Fibroblast of lung (primary cell): ENCODE data around the gene SH3PXD2A. TPM values are rescaled to one million over a fixed set of nuclear protein-coding genes. Genes with fewer than 3 reads are reported as not detected.

Experiments
- DNase-seq, 2 donors: peaks; one replicate each; pipeline versions ENCODE4 v3.0.0 to v3.0.0-alpha.2; 2010; ENCODE audit warnings: low read depth in 2 of 2
- H2AFZ ChIP-seq: 2 replicates; pipeline ENCODE4 v1.5.1; 2012; ENCODE audit warnings: low read length, control low read depth, inconsistent platforms
- H3K27ac ChIP-seq: 2 replicates; pipeline ENCODE4 v1.5.1; 2011; ENCODE audit warnings: low read length, control low read depth; ENCODE audit not compliant: insufficient read depth
- H3K27me3 ChIP-seq: 2 replicates; pipeline ENCODE4 v1.5.1; 2011; ENCODE audit warnings: mild to moderate bottlenecking, low read length; ENCODE audit not compliant: control insufficient read depth, insufficient read depth
- H3K36me3 ChIP-seq: 2 replicates; pipeline ENCODE4 v1.5.1; 2011; ENCODE audit warnings: low read length; ENCODE audit not compliant: control insufficient read depth, insufficient read depth
- H3K4me1 ChIP-seq: 2 replicates; pipeline ENCODE4 v1.5.1; 2011; ENCODE audit warnings: low read length; ENCODE audit not compliant: control insufficient read depth, insufficient read depth; ENCODE audit errors: extremely low read depth
- H3K4me2 ChIP-seq: 2 replicates; pipeline ENCODE4 v1.5.1; 2011; ENCODE audit warnings: low read length, control low read depth; ENCODE audit not compliant: insufficient read depth; ENCODE audit errors: extremely low read depth
- H3K4me3 ChIP-seq, 4 experiments: fragments of 200-600 bp in 1 of 4; sonication (generic) in 1 of 4; replicated peaks in 1 of 4; 2 replicates each; pipeline ENCODE4 v1.5.1; 2011 to 2016; ENCODE audit warnings: low read length in 4 of 4, low read depth in 3 of 4, mild to moderate bottlenecking in 3 of 4, control low read depth in 2 of 4, inconsistent platforms in 1 of 4, mixed read lengths in 1 of 4; ENCODE audit not compliant: insufficient read depth in 1 of 4; ENCODE audit errors: control extremely low read depth in 1 of 4
- H3K79me2 ChIP-seq: 2 replicates; pipeline ENCODE4 v1.5.1; 2012; ENCODE audit warnings: mild to moderate bottlenecking, low read length, inconsistent platforms; ENCODE audit not compliant: control insufficient read depth, insufficient read depth
- H3K9ac ChIP-seq: 2 replicates; pipeline ENCODE4 v1.5.1; 2011; ENCODE audit warnings: mild to moderate bottlenecking, low read length, control low read depth; ENCODE audit not compliant: insufficient read depth
- H3K9me3 ChIP-seq: 2 replicates; pipeline ENCODE4 v1.5.1; 2012; ENCODE audit warnings: low read depth, low read length; ENCODE audit not compliant: control insufficient read depth, insufficient read depth
- H4K20me1 ChIP-seq: 2 replicates; pipeline ENCODE4 v1.5.1; 2011; ENCODE audit warnings: low read length; ENCODE audit not compliant: control insufficient read depth, insufficient read depth; ENCODE audit errors: extremely low read depth
- EZH2 ChIP-seq: IDR thresholded peaks from 2 replicates; pipeline ENCODE4 v1.5.1; 2012; ENCODE audit warnings: low read length, control low read depth, mild to moderate bottlenecking; ENCODE audit errors: missing control alignments
- polyA plus RNA-seq, 2 donors: library from polyadenylated mRNA; depleted of rRNA in 1 of 2; stranded (reverse) in 1 of 2; unstranded in 1 of 2; fragments of >200 nt; gene quantifications; 2 replicates each; pipeline ENCODE4 v1.2.1, GENCODE V29; 2011 to 2012; ENCODE audit warnings: missing spikeins in 1 of 2
- total RNA-seq: library from RNA; depleted of rRNA; stranded (reverse); fragments of >200 nt; gene quantifications from 2 replicates; pipeline ENCODE4 v1.2.1, GENCODE V29; 2014
- TF ChIP-seq, protein P1 (sequence below), 2 donors: IDR thresholded peaks in 1 of 2; conservative IDR thresholded peaks in 1 of 2; 1 replicate in 1 of 2; 2 replicates in 1 of 2; pipeline ENCODE4 v1.5.1; 2011 to 2012; ENCODE audit warnings: low read length in 2 of 2, control low read depth in 1 of 2, inconsistent platforms in 1 of 2, low read depth in 1 of 2, mild to moderate bottlenecking in 1 of 2

Gene SH3PXD2A
- total and polyA plus RNA-seq, 2 donors (not counting 1 experiment from before 2014, with no cell fraction given) = 25.5 to 33.2 TPM

DNA sequence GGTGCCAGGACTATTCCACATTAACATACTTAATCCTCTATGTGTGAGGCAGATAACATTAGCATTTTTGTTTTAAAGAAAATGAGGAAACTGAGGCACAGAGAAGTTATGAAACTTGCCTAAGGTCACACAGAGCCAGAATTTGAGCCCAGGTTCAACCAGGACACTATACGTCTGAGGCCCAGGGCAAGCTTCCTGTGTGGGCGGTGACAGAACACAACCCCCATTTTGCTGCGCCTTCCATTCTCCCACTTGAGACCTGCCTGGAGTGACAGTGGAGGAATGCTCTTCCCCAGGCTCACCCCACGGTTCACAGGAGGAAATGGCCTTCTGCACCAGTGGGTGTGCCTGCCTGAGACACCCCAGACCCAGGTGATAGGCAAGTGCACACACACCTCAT is 164.1 kb downstream of the SH3PXD2A start:
- Histone ChIP-seq H3K4me2 (no peak overlapping the region), H3K9me3 (no peaks in the 10 kb centered on the region), H3K4me1 (peaks cover 14% of the 10 kb centered on the region), H3K27ac (no peak overlapping the region), H3K4me3 (no peak overlapping the region), H3K79me2 (no peaks in the 10 kb centered on the region), H4K20me1 (no peaks in the 10 kb centered on the region), H3K9ac (no peak overlapping the region), H2AFZ (no peak overlapping the region), H3K36me3 (no peaks in the 10 kb centered on the region), H3K27me3 (no peaks in the 10 kb centered on the region)
- TF ChIP-seq, protein P1, sequence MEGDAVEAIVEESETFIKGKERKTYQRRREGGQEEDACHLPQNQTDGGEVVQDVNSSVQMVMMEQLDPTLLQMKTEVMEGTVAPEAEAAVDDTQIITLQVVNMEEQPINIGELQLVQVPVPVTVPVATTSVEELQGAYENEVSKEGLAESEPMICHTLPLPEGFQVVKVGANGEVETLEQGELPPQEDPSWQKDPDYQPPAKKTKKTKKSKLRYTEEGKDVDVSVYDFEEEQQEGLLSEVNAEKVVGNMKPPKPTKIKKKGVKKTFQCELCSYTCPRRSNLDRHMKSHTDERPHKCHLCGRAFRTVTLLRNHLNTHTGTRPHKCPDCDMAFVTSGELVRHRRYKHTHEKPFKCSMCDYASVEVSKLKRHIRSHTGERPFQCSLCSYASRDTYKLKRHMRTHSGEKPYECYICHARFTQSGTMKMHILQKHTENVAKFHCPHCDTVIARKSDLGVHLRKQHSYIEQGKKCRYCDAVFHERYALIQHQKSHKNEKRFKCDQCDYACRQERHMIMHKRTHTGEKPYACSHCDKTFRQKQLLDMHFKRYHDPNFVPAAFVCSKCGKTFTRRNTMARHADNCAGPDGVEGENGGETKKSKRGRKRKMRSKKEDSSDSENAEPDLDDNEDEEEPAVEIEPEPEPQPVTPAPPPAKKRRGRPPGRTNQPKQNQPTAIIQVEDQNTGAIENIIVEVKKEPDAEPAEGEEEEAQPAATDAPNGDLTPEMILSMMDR (conservative IDR thresholded peaks at IDR 0.05 in 1 of 2, IDR thresholded peaks at IDR 0.05 in 1 of 2; ENCODE audit: low read depth in 1 of 2, low read length in 2 of 2) = no peak
- TF ChIP-seq EZH2 = no peak
- no peak for DNase-seq

- peak in 1 of 2 donors; percentile 41 for DNase-seq
- no peak overlapping the region for H2AFZ ChIP-seq
- H3K27me3 ChIP-seq = no peaks in the 10 kb centered on the region
- no peaks in the 10 kb centered on the region for H3K79me2 ChIP-seq
- no peaks in the 10 kb centered on the region for H3K36me3 ChIP-seq
- no peak overlapping the region for H3K4me3 ChIP-seq
- peaks cover 6% of the 10 kb centered on the region for H3K4me1 ChIP-seq
- H4K20me1 ChIP-seq = no peaks in the 10 kb centered on the region
- no peak for TF ChIP-seq EZH2
- TF ChIP-seq, protein P1 (conservative IDR thresholded peaks at IDR 0.05 in 1 of 2, IDR thresholded peaks at IDR 0.05 in 1 of 2; ENCODE audit: low read depth in 1 of 2, low read length in 2 of 2) = no peak
- no peak overlapping the region for H3K4me2 ChIP-seq
- no peak overlapping the region for H3K27ac ChIP-seq
- no peak overlapping the region for H3K9ac ChIP-seq
- H3K9me3 ChIP-seq = no peaks in the 10 kb centered on the region
Measured at GRCh38 chr10:103690281-103690680, 165.1 kb downstream of the SH3PXD2A start.

GRCh38 chr10:103688491-103688890 is 166.9 kb downstream of the SH3PXD2A start:
- H3K36me3 ChIP-seq = no peaks in the 10 kb centered on the region
- no peak overlapping the region for H3K9ac ChIP-seq
- no peaks in the 10 kb centered on the region for H4K20me1 ChIP-seq
- no peaks in the 10 kb centered on the region for H3K9me3 ChIP-seq
- TF ChIP-seq, protein P1 (conservative IDR thresholded peaks at IDR 0.05 in 1 of 2, IDR thresholded peaks at IDR 0.05 in 1 of 2; ENCODE audit: low read depth in 1 of 2, low read length in 2 of 2) = no peak
- TF ChIP-seq EZH2 = no peak
- no peaks in the 10 kb centered on the region for H3K79me2 ChIP-seq
- DNase-seq = no peak
- no peaks in the 10 kb centered on the region for H3K27me3 ChIP-seq
- peaks cover 6% of the 10 kb centered on the region for H3K4me1 ChIP-seq
- no peak overlapping the region for H3K4me3 ChIP-seq
- no peak overlapping the region for H2AFZ ChIP-seq
- no peak overlapping the region for H3K4me2 ChIP-seq
- H3K27ac ChIP-seq = no peak overlapping the region
